Endodermal cell (in vitro differentiated cells): Measurements from ENCODE around the gene TRA2B. TPM values are rescaled to one million over a fixed set of nuclear protein-coding genes. Genes with fewer than 3 reads are reported as not detected.

Source experiments
- DNase-seq: peaks from one replicate; pipeline ENCODE4 v3.0.0-alpha.2; 2017
- H3K27ac ChIP-seq: 2 replicates; pipeline ENCODE4 v1.5.1; 2013; ENCODE audit warnings: mild to moderate bottlenecking, low read depth, low read length, moderate library complexity
- H3K27me3 ChIP-seq: 2 replicates; pipeline ENCODE4 v1.6.1; 2013; ENCODE audit warnings: mild to moderate bottlenecking, low read length, moderate library complexity; ENCODE audit not compliant: insufficient read depth, control insufficient read depth, poor library complexity, severe bottlenecking
- H3K36me3 ChIP-seq: 2 replicates; pipeline ENCODE4 v1.7.0; 2013; ENCODE audit warnings: mild to moderate bottlenecking, low read length, moderate library complexity; ENCODE audit not compliant: control insufficient read depth, insufficient read depth
- H3K4me1 ChIP-seq: one replicate; pipeline ENCODE4 v1.7.0; 2013; ENCODE audit warnings: low read length; ENCODE audit not compliant: control insufficient read depth, insufficient read depth
- H3K4me3 ChIP-seq: 2 replicates; pipeline ENCODE4 v1.5.1; 2013; ENCODE audit warnings: mild to moderate bottlenecking, low read length, moderate library complexity
- H3K9ac ChIP-seq: 2 replicates; pipeline ENCODE4 v1.6.1; 2013; ENCODE audit warnings: mild to moderate bottlenecking, low read length, moderate library complexity; ENCODE audit not compliant: poor library complexity, severe bottlenecking; ENCODE audit errors: extremely low read depth
- H3K9me3 ChIP-seq: 2 replicates; pipeline ENCODE4 v1.6.1; 2013; ENCODE audit warnings: mild to moderate bottlenecking, low read length, moderate library complexity; ENCODE audit not compliant: control insufficient read depth
- H3K27ac Mint-ChIP-seq: 2 replicates; pipeline ENCODE4 v1.8.0; 2020; ENCODE audit warnings: mixed read lengths
- H3K27me3 Mint-ChIP-seq: 2 replicates; pipeline ENCODE4 v1.8.0; 2021; ENCODE audit warnings: mild to moderate bottlenecking, mixed read lengths; ENCODE audit not compliant: insufficient read depth
- H3K36me3 Mint-ChIP-seq: 2 replicates; pipeline ENCODE4 v1.8.0; 2020; ENCODE audit warnings: low read depth, mixed read lengths
- H3K4me1 Mint-ChIP-seq: 2 replicates; pipeline ENCODE4 v1.8.0; 2020; ENCODE audit warnings: mixed read lengths
- H3K4me3 Mint-ChIP-seq: 2 replicates; pipeline ENCODE4 v1.8.0; 2020; ENCODE audit warnings: mild to moderate bottlenecking, moderate library complexity, mixed read lengths
- H3K9me3 Mint-ChIP-seq: 2 replicates; pipeline ENCODE4 v1.8.0; 2020; ENCODE audit warnings: mild to moderate bottlenecking, mixed read lengths
- WGBS, 2 experiments: methylation state at CpG; one replicate each; pipeline versions ENCODE4 v1.1.5 to v1.1.7; 2013; ENCODE audit warnings: missing lambda C conversion rate in 2 of 2, mixed read lengths in 1 of 2; ENCODE audit not compliant: insufficient coverage in 1 of 2, insufficient read length in 1 of 2; 5-methylcytosine and 5-hydroxymethylcytosine counted together
- total RNA-seq, 2 donors: library from RNA; stranded (reverse); fragmentation: NEBNext Ultra II Directional in 1 of 2; extraction: Animal tissue kit (Norgen Biotek cat#: 25700) in 1 of 2; gene quantifications; 2 replicates in 1 of 2; 3 replicates in 1 of 2; pipeline ENCODE4 v1.2.1, GENCODE V29; 2021
- TF ChIP-seq, protein P1 (sequence below): fragments of 200-600 bp; sonication (generic); conservative IDR thresholded peaks from 2 replicates; pipeline ENCODE4 v1.5.0; 2021; ENCODE audit warnings: antibody characterized with exemption, mild to moderate bottlenecking

TRA2B gene
- total RNA-seq, 2 donors from 2014 or later = 222 to 230 TPM

GRCh38 chr3:185958626-185959025 is 20.8 kb upstream of the TRA2B start:
- TF ChIP-seq, protein P1, sequence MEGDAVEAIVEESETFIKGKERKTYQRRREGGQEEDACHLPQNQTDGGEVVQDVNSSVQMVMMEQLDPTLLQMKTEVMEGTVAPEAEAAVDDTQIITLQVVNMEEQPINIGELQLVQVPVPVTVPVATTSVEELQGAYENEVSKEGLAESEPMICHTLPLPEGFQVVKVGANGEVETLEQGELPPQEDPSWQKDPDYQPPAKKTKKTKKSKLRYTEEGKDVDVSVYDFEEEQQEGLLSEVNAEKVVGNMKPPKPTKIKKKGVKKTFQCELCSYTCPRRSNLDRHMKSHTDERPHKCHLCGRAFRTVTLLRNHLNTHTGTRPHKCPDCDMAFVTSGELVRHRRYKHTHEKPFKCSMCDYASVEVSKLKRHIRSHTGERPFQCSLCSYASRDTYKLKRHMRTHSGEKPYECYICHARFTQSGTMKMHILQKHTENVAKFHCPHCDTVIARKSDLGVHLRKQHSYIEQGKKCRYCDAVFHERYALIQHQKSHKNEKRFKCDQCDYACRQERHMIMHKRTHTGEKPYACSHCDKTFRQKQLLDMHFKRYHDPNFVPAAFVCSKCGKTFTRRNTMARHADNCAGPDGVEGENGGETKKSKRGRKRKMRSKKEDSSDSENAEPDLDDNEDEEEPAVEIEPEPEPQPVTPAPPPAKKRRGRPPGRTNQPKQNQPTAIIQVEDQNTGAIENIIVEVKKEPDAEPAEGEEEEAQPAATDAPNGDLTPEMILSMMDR = no peak
- 93 to 100% methylated on average over 2 of the region's 2 CpGs for WGBS, 2 experiments

GRCh38 chr3:185956244-185956643 is 18.4 kb upstream of the TRA2B start:
- Histone ChIP-seq H3K9ac (no peak overlapping the region), H3K9me3 (no peaks in the 10 kb centered on the region)
- TF ChIP-seq, protein P1 = no peak

More at GRCh38 chr3:185958626-185959025, 20.8 kb upstream of the TRA2B start:
- no peak overlapping the region for H3K4me3 ChIP-seq
- no peaks in the 10 kb centered on the region for H3K36me3 ChIP-seq
- H3K27me3 Mint-ChIP-seq = no peaks in the 10 kb centered on the region
- no peaks in the 10 kb centered on the region for H3K27me3 ChIP-seq
- no peaks in the 10 kb centered on the region for H3K36me3 Mint-ChIP-seq
- H3K4me3 Mint-ChIP-seq = no peak overlapping the region
- H3K9ac ChIP-seq = no peak overlapping the region
- peaks cover 9% of the 10 kb centered on the region for H3K4me1 Mint-ChIP-seq
- H3K9me3 Mint-ChIP-seq = no peaks in the 10 kb centered on the region
- no peaks in the 10 kb centered on the region for H3K4me1 ChIP-seq
- no peak overlapping the region for H3K27ac Mint-ChIP-seq
- no peak overlapping the region for H3K27ac ChIP-seq
- H3K9me3 ChIP-seq = no peaks in the 10 kb centered on the region
- DNase-seq = no peak

GRCh38 chr3:185954366-185954723 is 16.5 kb upstream of the TRA2B start:
- no peaks in the 10 kb centered on the region for H3K9me3 ChIP-seq
- H3K9ac ChIP-seq = no peak overlapping the region
- H3K9me3 Mint-ChIP-seq = peaks cover 8% of the 10 kb centered on the region
- no peak overlapping the region for H3K27ac ChIP-seq
- no peaks in the 10 kb centered on the region for H3K27me3 ChIP-seq
- no peak overlapping the region for H3K4me3 Mint-ChIP-seq
- no peaks in the 10 kb centered on the region for H3K36me3 ChIP-seq
- H3K4me3 ChIP-seq = no peak overlapping the region
- no peaks in the 10 kb centered on the region for H3K27me3 Mint-ChIP-seq
- no peaks in the 10 kb centered on the region for H3K36me3 Mint-ChIP-seq
- TF ChIP-seq, protein P1 = no peak
- H3K4me1 ChIP-seq = no peaks in the 10 kb centered on the region
- H3K4me1 Mint-ChIP-seq = peaks cover 17% of the 10 kb centered on the region
- peak; percentile 7 for DNase-seq
- 92% methylated on average over 2 of the region's 3 CpGs; no CpG with 5 or more reads in 1 of the 2 experiments for WGBS, 2 experiments
- H3K27ac Mint-ChIP-seq = no peak overlapping the region

More at GRCh38 chr3:185956244-185956643, 18.4 kb upstream of the TRA2B start:
- H3K36me3 Mint-ChIP-seq = no peaks in the 10 kb centered on the region
- H3K27ac Mint-ChIP-seq = no peak overlapping the region
- peaks cover 9% of the 10 kb centered on the region for H3K4me1 Mint-ChIP-seq
- peaks cover 8% of the 10 kb centered on the region for H3K9me3 Mint-ChIP-seq
- H3K4me3 Mint-ChIP-seq = no peak overlapping the region
- Histone ChIP-seq H3K27ac (no peak overlapping the region), H3K4me3 (no peak overlapping the region), H3K36me3 (no peaks in the 10 kb centered on the region), H3K4me1 (no peaks in the 10 kb centered on the region), H3K27me3 (no peaks in the 10 kb centered on the region)
- H3K27me3 Mint-ChIP-seq = no peaks in the 10 kb centered on the region
- peak; percentile 8 for DNase-seq
- 94 to 95% methylated on average over 2 to 3 of the region's 3 CpGs for WGBS, 2 experiments
